ENCODE measurements around the gene ATAD3C.

DNA sequence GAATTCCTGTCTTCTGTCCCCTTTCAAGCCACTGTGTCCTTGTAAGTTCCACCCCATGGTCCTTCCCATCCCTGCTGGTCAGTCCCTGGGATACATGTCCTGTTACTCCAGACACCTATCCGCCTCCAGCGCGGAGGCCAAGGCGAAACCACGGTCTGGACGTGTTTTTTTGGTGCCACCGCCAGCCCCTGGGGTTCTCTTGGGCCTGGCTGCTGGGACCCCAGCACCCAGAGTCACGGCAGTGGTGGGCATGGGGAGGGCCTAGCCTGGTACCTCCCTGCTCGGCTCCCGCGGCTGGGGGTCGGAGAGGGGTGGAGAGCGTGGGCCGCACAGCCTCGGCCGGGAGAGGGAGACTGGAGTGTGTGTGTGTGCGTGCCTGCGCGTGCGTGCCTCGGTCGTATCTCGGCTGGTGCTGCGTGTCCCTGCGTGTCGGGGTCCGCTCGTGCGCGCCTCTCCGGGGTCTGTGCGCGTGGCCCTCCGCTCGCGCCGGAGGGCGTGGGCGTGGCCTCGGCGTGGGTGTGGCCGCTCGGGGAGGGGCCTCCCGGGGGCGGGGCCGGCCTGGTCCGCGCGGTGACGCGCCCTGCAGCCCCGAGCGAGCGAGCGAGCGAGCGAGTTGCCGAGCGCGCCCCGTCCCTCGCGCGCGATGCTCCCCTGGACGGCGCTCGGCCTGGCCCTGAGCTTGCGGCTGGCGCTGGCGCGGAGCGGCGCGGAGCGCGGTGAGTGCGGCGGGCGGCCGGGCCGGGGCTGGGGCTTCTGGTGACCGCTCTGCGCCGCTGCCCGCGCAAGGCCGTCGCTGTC, 14.2 kb upstream of the ATAD3C start, which contains the start of gene VWA1:
- TF ChIP-seq, protein P1, sequence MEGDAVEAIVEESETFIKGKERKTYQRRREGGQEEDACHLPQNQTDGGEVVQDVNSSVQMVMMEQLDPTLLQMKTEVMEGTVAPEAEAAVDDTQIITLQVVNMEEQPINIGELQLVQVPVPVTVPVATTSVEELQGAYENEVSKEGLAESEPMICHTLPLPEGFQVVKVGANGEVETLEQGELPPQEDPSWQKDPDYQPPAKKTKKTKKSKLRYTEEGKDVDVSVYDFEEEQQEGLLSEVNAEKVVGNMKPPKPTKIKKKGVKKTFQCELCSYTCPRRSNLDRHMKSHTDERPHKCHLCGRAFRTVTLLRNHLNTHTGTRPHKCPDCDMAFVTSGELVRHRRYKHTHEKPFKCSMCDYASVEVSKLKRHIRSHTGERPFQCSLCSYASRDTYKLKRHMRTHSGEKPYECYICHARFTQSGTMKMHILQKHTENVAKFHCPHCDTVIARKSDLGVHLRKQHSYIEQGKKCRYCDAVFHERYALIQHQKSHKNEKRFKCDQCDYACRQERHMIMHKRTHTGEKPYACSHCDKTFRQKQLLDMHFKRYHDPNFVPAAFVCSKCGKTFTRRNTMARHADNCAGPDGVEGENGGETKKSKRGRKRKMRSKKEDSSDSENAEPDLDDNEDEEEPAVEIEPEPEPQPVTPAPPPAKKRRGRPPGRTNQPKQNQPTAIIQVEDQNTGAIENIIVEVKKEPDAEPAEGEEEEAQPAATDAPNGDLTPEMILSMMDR (conservative IDR thresholded peaks at IDR 0.05; ENCODE audit: low read depth, low read length) = no peak
- no peak for TF ChIP-seq POLR2A (IDR thresholded peaks at IDR 0.05; ENCODE audit: low read depth, low read length)
